HG03025 (cell line): ENCODE results near the gene ZNF879.

ENCODE experiments used
- ATAC-seq: cut with Tn5 transposase; IDR thresholded peaks from one replicate; pipeline ENCODE4 v1.9.1; 2021; ENCODE audit warnings: mild to moderate bottlenecking, moderate library complexity; ENCODE audit not compliant: unreplicated experiment, low FRiP score

Gene ZNF879

GRCh38 chr5:179006564-179006963 is 17.0 kb upstream of the ZNF879 start:
- no peak for ATAC-seq

DNA sequence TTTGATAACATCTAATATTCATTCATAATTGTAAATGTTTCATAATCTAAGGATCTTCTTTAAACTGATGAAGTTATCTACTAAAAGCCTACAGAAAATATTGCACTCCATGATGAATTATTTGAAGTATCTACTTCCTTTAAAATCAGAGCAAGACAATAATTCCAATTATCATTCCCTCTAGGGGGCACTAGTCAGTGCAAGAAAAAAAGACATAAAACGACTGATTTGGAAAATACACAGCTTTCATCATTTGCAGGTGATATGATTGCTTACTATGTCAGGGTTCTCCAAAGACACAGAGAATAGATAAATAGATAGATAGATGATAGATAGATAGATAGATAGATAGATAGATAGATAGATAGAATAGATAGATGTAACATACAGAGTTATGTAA is 14.9 kb upstream of the ZNF879 start:
- no peak for ATAC-seq

DNA sequence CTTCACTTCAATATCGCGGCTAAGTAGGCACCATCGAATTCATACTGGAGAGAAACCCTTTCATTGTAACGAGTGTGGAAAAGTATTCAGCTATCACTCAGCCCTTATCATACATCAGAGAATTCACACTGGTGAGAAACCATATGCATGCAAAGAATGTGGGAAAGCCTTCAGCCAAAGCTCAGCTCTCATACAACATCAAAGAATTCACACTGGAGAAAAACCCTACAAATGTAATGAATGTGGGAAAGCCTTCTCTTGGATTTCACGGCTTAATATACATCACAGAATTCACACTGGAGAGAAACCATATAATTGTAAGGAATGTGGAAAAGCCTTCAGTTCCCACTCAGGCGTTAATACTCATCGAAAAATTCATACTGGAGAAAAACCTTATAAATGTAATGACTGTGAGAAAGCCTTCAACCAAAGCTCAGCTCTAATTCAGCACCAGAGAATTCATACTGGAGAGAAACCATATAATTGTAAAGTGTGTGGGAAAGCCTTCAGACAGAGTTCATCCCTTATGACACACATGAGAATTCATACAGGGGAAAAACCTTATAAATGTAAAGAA is 9.5 kb downstream of the ZNF879 start:
- ATAC-seq: no peak

DNA sequence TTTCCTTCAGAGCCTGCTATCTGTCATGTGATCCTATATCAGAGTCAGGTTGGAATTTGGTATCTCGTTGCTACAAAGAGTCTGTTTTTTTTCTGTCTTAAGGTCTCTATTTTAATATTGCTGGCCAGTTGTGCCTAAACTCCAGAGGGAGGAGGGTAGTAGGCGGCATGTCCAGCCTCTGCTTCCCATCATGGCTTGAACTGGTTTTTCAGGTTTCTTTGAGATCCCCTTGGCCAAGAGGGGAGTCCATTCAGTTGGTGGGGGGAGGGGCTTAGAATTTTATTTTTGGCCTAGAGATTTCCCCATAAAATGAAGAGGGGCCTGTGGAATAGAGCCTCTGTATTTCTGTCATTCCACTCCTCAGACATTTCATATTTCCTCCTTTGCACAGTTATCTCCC is 21.2 kb downstream of the ZNF879 start:
- ATAC-seq: no peak

- ATAC-seq: no peak
Measured at GRCh38 chr5:179051784-179052183, 28.2 kb downstream of the ZNF879 start.

GRCh38 chr5:179054036-179054785 is 30.6 kb downstream of the ZNF879 start:
- no peak for ATAC-seq

GRCh38 chr5:179054876-179055275 is 31.3 kb downstream of the ZNF879 start:
- no peak for ATAC-seq

- no peak for ATAC-seq
Measured at GRCh38 chr5:179055436-179055835, 31.8 kb downstream of the ZNF879 start.

DNA sequence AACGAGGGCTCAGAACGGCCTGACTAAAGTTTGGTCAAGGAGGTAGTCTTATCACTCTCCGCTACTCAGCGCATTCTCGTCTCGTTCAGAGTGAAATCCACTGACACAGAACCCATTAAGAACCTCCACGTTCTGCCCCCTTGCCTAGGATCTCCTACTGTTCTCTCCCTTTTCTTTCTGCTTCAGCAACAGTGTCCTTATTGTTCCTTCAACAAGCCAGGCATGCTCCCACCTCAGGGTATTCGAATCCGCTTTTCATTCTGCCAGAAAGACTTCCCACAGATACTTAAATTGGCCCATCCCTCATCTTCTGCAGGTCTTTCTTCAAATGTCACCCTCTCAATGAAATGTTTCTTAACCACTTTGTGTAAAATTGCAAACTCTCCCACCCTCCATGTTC is 32.2 kb downstream of the ZNF879 start:
- no peak for ATAC-seq

GRCh38 chr5:179060116-179061008 is 36.8 kb downstream of the ZNF879 start, which contains the start of gene ZNF354C:
ZNF354C (plus strand) TSS chr5:179060373; CDS start chr5:179062069, 1,696 bp downstream.
- no peak for ATAC-seq

GRCh38 chr5:179061025-179061424 is 37.4 kb downstream of the ZNF879 start:
- no peak for ATAC-seq

DNA sequence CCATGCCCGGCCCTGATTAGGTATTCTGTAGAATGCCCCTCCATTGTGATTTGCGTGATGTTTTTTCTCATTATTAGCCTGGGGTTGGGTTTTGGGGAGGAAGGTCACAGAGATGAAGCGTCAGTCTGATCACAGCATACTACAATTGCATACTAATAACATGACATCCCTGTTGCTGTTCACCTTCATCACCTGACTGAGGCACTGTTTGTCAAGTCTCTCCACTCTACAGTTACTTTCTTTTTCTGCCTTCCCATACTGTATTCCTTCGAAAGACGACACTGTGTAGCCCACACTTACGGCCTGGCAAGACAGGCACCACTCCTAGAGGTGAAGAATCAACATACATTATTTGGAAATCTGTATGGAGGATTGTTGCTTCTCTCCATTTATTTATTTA is 42.1 kb downstream of the ZNF879 start:
- no peak for ATAC-seq

DNA sequence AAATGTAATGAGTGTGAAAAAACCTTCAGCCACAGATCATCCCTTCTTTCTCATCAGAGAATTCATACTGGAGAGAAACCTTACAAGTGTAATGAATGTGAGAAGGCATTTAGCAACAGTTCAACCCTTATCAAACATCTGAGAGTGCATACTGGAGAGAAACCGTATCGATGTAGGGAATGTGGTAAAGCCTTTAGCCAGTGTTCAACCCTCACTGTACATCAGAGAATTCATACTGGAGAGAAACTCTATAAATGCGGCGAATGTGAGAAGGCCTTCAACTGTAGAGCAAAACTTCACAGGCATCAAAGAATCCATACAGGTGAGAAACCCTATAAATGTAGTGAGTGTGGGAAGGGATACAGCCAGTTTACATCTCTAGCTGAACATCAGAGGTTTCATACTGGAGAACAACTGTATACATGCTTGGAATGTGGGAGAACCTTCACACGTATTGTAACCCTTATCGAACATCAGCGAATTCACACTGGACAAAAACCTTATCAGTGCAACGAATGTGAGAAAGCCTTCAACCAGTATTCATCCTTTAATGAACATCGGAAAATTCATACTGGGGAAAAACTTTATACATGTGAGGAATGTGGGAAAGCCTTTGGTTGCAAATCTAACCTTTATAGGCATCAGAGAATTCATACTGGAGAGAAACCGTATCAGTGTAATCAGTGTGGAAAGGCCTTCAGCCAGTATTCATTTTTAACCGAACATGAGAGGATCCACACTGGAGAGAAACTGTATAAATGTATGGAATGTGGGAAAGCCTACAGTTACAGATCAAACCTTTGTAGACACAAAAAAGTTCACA is 55.8 kb downstream of the ZNF879 start:
- ATAC-seq: no peak

DNA sequence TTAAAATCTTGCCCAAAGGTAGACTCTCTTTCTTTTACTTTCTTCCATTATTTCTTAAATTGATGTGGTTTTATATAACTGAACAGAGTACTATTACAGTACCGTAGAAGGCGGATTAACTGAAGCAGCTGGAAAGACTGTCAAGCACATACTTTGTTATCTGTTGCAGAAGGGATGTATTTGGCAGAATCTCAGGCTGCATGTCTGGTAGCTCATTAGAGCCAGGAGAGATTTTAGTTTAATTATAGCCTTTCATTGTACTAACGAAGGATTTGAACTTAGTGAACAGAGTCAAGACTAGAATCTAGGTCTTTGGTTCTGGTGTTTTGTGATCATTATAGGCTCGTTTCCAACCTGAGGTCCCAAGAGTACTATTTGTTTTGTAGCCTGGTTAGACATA is 57.1 kb downstream of the ZNF879 start:
- no peak for ATAC-seq
